ENCODE measurements around the gene DLGAP1.

Gene DLGAP1

DNA sequence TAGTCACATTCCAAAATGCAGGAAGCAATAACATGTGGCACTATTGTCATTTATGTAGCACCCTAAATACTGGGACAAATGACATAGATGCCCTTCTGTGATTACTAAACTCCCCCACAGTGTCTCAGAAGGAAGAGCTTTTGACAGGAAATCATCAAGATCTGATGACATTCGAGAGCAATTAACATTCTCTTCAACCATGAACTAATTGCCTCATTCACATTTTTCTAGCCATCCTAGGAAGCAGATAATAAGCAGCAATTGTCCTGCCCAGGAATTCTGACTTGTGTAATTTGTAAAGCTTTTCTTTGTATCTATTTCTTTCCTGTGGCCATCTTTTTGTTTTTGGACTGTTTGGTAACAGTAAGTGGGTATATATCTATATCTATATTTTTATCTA is 712.6 kb downstream of the DLGAP1 start:
- DNase-seq = no peak

DNA sequence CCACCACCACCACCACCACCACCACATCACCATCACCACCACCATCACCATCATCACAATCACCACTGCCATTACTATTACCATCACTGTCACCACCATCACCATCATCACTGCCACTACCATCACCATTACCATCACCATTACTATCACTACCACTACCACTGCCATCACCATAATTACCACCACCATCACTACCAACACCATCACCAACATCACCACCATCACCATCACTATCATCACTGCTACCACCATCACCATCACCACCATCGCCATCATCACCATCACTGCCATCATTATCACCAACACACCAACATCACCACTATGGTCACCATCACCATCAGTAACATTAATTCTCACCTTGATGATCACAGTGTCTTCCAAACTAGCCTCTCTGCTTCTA is 713.8 kb downstream of the DLGAP1 start:
- DNase-seq = no peak

DNA sequence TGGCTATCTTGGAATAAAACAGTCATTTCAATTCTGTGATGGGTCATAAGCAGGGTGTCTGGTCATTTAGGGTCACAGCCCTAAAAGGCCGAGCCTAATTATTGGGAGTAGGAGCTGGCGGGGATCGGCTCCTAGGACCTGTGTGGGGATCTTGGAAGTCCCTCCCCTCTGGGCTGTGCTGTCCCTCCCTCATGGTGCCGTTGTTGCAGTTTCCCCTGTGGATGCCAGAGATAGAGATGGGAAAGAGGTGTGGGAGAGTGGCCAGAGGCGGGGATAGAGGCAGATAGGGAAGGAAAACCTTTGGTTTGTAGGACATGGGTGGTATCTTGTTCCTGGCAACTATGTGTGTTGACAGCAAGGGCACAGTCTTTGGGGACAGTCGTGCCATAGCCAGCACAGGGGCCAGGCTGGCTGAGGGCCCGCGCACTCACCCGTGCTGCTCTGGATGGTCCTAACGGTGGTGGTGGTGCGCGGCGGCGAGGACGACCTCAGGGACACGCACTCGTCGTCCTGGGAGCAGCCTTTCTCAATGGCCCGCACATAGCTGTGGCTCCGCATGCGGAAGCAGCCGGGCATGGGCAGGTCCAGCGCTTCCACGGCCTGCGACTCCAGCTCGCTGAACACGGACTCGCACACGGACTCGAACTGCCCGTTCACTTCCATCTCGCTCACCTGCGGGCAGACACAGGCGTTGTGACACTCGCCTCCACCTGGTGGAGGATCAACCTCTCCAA is 726.2 kb downstream of the DLGAP1 start:
- no peak for DNase-seq

DNA sequence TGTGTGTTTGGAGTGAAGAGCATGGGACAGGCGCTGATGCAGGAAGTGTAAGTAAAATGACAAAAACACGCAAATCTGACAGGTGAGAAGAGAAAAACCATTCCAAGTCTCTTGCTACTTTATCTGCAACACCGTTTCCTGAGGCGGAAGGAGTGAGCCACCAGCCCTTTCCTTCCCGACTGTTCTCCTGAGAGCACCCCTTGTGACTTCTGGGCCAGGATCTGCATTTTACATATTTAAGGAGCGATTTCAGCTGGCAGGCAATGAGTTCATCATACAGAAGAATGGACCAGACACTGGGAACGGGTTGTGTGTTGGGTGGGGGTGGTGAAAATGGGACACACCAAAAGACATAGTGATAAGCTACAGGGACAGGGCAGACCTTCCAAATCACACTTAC is 727.8 kb downstream of the DLGAP1 start:
- no peak for DNase-seq

DNA sequence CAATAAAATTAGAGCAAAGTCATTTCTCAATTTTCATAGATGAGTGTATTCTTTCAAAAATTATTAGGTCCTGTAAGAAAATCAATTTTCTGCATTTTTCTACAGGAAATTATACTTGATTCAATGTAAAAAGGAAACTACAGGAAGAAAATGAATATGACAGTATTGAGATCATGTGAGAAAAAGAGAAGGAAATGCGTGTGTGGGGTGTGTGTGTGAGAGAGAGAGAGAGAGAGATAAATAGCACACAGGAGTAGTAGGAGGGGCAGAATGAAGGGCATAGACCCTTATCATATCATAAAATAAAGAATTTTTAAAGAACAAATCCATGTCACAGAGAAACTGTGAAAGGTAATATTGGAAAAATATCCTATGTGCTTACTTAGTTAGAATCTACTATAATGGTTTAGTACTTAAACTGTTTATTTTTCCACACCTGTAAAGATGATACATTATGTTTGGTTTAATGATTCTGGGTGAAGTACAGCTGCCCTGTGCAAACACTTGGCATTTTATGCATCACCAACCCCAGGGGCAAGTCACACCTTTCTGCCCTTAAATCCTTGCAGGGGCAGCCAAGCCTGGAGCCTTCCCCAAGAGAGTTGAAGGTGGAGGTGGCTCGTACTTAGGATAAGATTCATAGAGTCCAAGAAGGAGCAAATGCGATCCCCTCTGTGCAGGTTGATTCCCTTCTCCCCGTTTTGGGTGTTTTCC is 728.7 kb downstream of the DLGAP1 start:
- DNase-seq = no peak

DNA sequence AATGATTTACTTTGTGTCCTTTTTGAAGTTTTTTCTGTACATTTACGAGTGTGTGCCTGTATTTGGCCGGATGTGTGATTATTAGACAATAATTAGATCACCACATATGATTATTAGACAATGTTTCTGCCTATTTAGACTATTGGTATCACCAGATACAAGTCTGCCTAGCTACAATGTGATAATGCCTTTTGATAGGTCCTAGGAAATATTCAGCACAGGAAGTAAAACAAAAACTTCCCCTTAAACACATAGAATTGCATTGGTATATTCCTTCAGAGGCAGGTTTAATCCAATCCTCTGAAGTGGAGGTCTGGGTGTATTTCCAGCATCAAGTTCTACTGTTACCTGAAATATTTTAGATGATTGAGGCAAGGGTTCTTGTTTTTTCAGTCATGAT is 730.0 kb downstream of the DLGAP1 start:
- no peak for DNase-seq

DNA sequence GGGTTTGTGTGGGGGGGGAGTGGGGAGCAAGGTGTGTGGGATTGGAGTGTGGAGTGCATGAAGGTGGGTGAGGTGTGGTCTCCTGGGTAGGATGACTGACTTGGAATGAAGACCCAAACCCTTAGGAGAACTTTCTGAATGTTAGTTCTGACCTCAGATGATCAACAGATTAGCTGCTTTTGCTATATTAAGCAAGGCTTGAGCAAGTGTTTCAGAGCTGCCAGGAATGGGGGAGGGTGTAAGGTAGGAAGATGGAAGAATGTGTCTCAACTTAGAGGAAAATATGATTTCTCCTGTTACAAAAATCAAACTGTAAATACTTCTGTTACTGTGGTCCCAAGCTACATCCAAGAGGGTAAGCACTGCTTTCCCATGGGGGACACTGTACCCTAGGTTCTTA is 731.6 kb downstream of the DLGAP1 start:
- DNase-seq = no peak

DNA sequence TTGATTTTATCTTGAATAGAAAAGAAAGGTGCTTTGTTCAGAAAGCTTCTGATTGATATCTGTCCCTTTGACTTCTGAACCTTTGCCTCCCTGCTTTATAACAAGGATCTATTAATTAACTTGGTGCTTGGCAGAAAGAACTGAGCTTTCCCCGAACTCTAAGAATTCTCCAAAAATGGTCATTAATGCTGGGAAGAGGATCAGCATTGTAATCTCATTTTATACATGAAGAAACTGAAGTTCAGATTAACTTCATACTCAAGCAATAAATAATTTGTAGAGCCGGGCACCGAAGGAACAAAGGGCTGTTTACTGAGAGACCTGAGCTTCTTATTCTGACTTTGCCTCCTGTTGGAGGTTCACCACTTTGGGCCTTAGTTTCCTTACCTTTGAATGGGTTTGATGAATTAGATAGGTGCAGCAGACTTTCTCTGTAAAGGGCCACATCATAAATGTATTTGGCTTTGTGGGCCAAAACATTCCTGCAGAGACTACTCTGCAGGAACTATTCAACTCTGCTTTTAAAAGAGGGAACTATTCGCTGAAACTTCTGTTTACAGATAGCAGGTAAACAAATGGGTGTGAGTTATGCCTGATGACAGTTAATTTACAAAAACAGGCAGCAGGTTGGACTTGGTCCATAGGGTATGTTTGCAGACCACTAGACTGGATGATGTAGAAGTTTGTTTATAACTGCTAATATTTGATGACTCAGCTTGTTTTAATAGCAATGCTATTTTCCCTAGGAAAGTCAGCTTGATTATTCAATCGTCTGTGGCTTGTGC is 732.3 kb downstream of the DLGAP1 start:
- DNase-seq = no peak

DNA sequence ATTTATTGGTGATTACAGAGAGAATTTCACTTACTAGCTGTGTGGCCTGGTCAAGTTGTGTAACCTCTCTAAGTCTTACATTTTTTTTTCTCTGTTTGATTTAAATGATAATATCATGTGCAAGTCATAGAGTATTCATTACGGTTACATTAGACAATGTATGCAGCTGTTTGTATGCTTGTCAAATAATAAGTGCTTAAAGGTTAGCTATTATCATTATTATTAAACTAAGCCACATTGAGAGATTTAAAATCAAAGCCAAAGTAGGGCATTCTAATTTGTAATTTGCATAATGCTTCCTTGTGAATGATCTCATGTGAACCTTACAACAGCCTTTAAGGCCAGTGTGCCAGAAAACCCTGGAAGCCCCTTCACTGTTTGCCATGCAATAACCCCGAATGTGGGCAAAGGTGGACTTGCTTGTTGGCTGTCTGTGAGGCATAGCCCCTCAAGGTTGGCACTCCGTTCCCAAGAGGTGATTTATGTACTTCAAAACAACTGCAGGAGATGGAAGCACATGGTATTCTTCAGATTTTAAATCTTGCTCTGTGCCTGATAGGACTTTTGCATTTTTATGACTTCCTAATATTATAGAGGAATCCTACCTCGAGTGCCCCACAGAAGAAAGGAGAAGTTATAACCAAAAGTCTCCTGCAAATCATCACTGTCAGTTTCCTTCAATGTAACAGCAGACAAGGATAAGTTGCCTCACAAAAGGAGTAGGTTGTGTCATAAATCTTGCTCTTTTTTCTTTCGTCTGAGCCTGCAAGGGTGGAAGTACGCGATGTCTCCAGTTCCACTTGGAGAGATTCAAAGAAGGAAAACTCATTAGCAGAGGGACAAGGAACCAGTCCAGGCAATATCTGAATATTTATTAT is 733.1 kb downstream of the DLGAP1 start:
- no peak for DNase-seq

DNA sequence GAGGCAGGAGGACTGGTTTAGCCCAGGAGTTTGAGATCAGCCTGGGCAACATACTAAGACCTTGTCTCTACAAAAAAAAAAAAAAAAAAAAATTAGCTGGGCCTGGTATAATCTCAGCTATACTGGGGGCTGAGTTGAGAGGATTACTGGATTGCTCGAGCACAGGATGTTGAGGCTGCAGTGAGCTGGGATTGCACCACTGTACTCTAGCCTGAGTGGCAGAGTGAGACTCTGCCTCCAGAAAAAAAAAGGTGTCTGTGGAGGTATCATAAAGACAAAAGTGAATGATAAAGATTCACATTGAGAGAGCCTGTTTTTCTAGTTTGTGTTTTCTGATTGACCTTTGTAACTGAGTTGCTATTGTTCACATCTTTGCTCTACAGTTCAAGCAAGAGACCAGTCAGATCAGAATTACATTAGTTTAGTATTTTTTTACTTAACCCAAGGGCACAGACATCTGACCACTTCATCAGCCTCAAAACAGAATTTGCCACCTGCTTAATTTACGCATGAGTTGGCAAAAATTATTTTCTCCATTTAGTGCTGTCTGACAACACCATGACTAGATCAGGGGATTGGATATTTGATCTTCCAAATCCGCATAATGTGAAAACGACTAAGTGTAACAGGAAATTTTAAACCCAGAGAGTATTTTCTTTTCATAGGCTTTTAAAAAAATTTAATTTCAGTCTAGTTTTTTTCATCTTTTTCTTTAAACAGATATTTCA is 734.1 kb downstream of the DLGAP1 start:
- DNase-seq = no peak

DNA sequence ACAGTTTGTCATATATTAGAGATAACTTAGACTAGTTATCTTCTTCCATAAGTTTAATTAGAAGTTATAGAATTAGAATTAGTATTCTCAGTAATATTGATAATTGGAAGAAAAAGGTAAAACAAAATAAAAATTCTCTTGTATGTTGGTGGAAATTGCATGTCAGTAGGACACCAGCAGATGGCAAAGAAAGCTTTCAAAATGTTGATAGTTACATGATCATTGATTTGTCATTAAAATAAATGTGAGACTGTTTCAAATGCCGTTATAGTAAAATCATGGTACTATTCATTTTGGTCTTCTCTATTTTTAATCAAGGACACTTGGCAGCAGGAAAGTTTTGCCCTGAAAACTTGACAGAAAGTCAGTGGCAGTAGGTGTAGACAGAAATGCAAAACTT is 734.9 kb downstream of the DLGAP1 start:
- no peak for DNase-seq

DNA sequence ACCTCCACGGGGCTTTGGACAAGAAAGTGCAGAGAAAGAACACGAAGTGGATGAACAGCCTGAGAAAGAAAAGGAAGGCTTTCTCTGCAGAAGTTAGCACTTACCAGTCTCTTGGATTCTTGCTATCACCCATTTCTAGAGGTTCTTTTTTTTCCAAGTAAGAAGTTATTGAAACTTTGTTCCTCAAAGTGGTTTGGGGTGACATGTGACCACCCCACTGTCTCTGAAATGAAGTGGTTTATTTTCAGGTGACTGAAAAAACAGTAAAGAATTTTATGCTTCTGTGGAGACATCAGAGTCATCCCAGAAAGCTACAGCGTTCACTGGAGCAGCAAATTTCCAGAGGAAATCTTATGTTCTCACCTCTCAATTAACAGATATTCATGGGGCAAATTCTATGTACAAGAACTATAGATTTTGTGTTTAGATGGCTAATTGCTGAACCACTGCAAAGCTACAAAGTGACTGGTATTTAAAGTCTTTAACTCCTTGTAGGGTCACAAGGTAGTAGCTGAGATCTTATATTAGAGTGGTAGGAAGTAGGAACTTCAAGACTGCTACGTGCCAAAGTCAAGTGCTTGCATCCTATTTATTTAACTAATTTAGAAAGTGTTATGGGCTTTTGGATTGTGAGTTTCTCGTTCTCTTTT is 737.6 kb downstream of the DLGAP1 start:
- DNase-seq = no peak

DNA sequence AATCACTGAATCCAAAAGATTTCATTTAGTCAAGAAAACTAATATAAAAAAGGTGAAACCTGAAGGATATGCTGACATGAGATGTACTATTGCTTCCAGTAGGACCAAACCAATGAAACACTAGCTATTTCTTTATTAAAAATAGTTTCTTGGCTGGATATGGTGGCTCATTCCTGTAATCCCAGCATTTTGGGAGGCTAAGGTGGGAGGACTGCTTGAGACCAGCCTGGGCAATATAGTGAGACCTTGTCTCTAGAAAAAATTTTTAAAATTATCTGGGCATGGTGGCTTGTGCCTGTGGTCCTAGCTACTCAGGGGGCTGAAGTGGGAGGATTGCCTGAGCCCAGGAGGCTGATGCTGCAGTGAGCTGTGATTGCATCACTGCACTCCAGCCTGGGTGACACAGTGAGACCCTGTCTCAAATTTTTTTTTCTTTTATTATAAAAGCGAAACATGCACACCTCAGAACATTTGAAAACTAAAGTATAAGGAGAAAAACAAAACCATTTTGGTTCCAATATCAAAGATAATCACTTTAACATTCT is 738.9 kb downstream of the DLGAP1 start:
- no peak for DNase-seq

DNA sequence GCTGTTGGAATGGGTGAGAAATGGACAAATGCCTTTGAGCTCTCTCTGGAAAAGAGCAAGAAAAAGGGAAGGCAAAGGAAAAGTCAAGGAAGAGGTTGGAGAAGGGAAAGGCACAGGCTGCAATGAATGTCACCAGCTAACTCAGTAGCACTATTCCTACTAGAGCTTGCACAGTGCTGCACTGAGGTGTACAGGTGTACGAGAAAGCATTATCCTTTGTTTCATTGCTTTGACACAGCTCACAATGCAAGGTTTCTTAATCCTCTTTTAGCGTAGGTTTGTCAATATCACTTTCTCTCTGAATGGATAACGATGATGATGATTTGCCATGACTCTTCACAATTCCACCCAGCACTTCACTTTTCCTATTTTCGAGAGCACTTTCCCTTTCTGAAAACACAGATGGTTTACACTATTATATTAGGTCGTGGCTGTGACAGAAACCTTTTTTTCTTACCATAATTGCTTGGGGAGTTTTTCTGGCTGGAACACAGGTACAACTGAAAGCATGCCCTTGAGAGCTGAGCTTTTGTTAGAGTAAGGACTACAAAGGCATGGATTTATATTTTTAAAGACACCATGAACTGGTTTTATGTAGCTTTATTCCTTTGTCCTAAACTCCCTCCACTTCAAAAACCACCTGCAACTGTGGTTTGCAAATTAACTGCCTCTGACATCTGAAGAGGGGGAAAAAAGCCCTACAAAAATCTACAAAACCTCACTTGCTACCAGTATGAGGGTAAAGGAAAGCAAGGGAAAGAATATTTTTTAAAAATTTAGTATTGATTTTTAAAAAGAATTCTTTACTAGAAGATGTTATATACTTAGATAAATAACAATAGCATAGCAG is 739.7 kb downstream of the DLGAP1 start:
- no peak for DNase-seq

DNA sequence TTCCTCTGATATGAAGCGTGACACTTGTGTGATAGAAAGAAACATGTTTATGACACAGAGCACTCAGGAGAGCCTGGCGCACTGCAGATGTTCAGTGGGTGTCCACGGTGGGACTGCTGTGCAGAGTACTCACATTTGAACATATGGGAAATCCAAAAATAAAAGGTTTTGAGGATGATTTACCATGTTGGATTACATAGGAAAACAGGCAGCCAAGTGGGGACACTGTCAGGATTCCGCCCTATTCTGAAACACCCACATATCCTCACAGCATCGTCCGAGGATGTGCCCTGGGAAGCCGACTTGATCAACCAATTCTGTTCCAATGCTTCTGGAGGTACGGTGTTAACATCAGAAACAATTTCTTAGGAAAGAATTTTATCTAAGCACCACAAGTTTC is 741.4 kb downstream of the DLGAP1 start:
- no peak for DNase-seq

DNA sequence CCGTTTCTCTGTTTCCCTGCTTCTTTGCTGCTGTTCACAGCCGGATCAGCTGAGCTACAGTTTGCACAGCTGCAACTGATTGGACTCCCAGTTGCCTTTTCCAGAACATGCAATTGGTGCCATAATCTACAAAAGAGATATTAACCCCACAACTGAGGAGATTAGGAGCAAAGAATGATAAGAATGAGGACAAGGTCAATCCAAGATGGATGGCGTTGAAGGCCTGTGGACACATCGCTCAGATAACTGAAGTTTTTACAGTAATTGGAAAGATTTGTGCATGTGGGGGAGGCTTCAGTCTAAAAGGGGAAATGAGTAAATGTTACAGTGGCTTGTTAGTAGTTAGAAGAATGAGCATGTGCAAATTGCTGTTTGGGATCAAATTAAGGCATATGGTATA is 741.9 kb downstream of the DLGAP1 start:
- DNase-seq = no peak

DNA sequence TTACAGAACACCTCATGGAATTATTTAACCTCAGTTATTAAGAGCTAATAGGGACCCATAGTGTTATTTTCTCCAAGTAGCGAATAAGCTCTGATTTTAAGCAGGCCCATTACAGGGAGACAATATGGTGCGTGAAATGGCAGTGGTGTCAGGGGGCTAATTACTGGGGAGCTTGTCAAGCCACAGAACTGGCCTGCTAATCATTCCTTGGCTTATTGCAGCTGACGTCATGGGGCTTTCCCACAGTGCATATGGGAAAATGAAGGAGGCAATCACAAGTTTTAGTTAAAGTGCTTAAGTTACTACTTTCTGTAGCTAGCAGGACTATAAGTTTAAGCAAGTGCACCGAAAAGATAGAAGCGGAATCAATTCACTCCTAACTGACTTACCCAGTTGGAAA is 742.6 kb downstream of the DLGAP1 start:
- DNase-seq = no peak

DNA sequence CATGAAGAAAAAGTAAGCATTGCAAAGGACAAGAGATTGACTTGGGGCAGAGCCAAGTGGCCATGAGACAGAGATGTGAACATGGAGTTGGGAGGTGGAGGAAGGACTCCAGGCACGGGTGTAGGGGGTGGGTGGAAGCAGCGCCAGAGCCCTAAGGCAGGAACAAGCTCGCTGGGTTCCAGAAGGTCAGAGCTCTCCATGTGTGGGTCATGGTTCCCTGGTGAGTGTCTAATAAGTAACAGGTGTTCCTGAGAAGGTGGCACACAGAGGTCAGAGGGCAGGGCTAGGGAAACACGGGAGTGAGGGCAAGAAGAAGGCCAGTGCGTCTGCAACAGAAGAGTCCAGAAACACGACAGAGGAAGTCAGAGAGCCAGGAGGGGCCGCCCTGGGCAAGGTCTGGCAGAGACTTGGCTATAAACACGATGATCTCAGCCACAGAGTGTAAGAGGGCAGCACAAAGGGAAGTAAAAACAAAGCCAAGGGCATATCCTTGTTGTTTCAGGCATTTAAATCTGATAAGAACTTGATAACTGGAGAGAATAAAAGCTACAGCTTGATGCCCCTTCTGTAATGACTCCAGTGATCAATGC is 744.3 kb downstream of the DLGAP1 start:
- no peak for DNase-seq

DNA sequence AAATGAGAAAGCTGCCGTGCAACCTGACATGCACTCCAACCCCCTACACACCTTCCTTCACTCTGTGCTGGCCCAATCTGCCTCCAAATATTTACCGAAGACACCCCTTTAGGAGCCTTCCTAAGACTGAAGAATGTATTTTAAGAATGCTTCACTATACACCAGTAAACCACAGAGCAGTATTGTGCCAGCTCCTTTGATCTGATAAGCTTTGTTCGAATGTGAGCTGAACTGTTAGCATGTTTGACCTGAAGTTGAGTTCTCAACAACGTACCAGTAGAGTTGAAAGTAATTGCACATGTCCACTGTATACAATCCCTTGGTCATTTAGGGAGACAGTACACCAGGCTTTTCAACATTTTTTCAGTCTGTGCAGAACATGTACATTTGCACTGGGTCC is 745.9 kb downstream of the DLGAP1 start:
- DNase-seq = no peak

Data from activated CD4-positive, alpha-beta T cell treated with anti-CD3 and anti-CD28 coated beads, Interleukin-2, amount 50 U/mL, for 48 hours (primary cell).